Measurements from ENCODE around the gene PTGER3. TPM values are rescaled to one million over a fixed set of nuclear protein-coding genes. Genes with fewer than 3 reads are reported as not detected.

Gene PTGER3
- total RNA-seq, 1 donor from 2014 or later = under 0.01 TPM

GRCh38 chr1:71023515-71023914 lies 24.1 kb downstream of the PTGER3 start:
- no peak for TF ChIP-seq CTCF (IDR thresholded peaks at IDR 0.05; ENCODE audit: insufficient read depth, low read length, severe bottlenecking)
- FAIRE-seq (no peak), DNase-seq (ENCODE audit: low read depth) (no peak)
- Histone ChIP-seq H3K27me3 (ENCODE audit: control insufficient read depth, insufficient read depth, low read length) (no peaks in the 10 kb centered on the region), H3K4me3 (ENCODE audit: low read depth, low read length) (no peak overlapping the region), H3K36me3 (ENCODE audit: control insufficient read depth, insufficient read depth, low read length) (no peaks in the 10 kb centered on the region)

- FAIRE-seq = no peak
- no peaks in the 10 kb centered on the region for H3K36me3 ChIP-seq (ENCODE audit: control insufficient read depth, insufficient read depth, low read length)
- no peak for TF ChIP-seq CTCF (IDR thresholded peaks at IDR 0.05; ENCODE audit: insufficient read depth, low read length, severe bottlenecking)
- no peaks in the 10 kb centered on the region for H3K27me3 ChIP-seq (ENCODE audit: control insufficient read depth, insufficient read depth, low read length)
- no peak for DNase-seq (ENCODE audit: low read depth)
- H3K4me3 ChIP-seq (ENCODE audit: low read depth, low read length) = no peak overlapping the region
These were observed 28.2 kb downstream of the PTGER3 start for GRCh38 chr1:71019233-71019969.

- DNase-seq (ENCODE audit: low read depth) (no peak), FAIRE-seq (no peak)
- Histone ChIP-seq H3K4me3 (ENCODE audit: low read depth, low read length) (no peak overlapping the region), H3K36me3 (ENCODE audit: control insufficient read depth, insufficient read depth, low read length) (no peaks in the 10 kb centered on the region), H3K27me3 (ENCODE audit: control insufficient read depth, insufficient read depth, low read length) (no peaks in the 10 kb centered on the region)
- no peak for TF ChIP-seq CTCF (IDR thresholded peaks at IDR 0.05; ENCODE audit: insufficient read depth, low read length, severe bottlenecking)
These were observed 28.8 kb downstream of the PTGER3 start for GRCh38 chr1:71018791-71019190.

- Histone ChIP-seq H3K4me3 (ENCODE audit: low read depth, low read length) (no peak overlapping the region), H3K36me3 (ENCODE audit: control insufficient read depth, insufficient read depth, low read length) (no peaks in the 10 kb centered on the region), H3K27me3 (ENCODE audit: control insufficient read depth, insufficient read depth, low read length) (peaks cover 2% of the 10 kb centered on the region)
- no peak for TF ChIP-seq CTCF (IDR thresholded peaks at IDR 0.05; ENCODE audit: insufficient read depth, low read length, severe bottlenecking)
- FAIRE-seq = no peak
- peak; percentile 1 for DNase-seq (ENCODE audit: low read depth)
These were observed 31.9 kb downstream of the PTGER3 start for GRCh38 chr1:71015745-71016144.

- no peak for FAIRE-seq
- no peak for TF ChIP-seq CTCF (IDR thresholded peaks at IDR 0.05; ENCODE audit: insufficient read depth, low read length, severe bottlenecking)
These were observed 33.4 kb downstream of the PTGER3 start for GRCh38 chr1:71014178-71014579.

More at GRCh38 chr1:71014178-71014579, 33.4 kb downstream of the PTGER3 start:
- DNase-seq (ENCODE audit: low read depth) = no peak
- Histone ChIP-seq H3K27me3 (ENCODE audit: control insufficient read depth, insufficient read depth, low read length) (peaks cover 2% of the 10 kb centered on the region), H3K36me3 (ENCODE audit: control insufficient read depth, insufficient read depth, low read length) (no peaks in the 10 kb centered on the region), H3K4me3 (ENCODE audit: low read depth, low read length) (no peak overlapping the region)
